Smooth muscle cell (in vitro differentiated cells): ENCODE measurements around the gene PITPNB. TPM values are rescaled to one million over a fixed set of nuclear protein-coding genes. Genes with fewer than 3 reads are reported as not detected.

Source experiments
- DNase-seq: peaks from one replicate; lab custom pipeline; 2025; ENCODE audit not compliant: unreplicated experiment; lab: John Stamatoyannopoulos, UW
- H2AFZ ChIP-seq: fragments of 200-600 bp; sonication (generic); 2 replicates; pipeline ENCODE4 v1.6.0; 2016; ENCODE audit warnings: antibody characterized with exemption, low read depth, mild to moderate bottlenecking
- H3F3A ChIP-seq: fragments of 200-600 bp; sonication (generic); 2 replicates; pipeline ENCODE4 v1.6.0; 2017; ENCODE audit warnings: antibody characterized with exemption, low read depth
- H3K27ac ChIP-seq: fragments of 200-600 bp; sonication (generic); 2 replicates; pipeline ENCODE4 v1.5.1; 2016; ENCODE audit warnings: low read depth, mild to moderate bottlenecking
- H3K27me3 ChIP-seq: fragments of 200-600 bp; sonication (generic); 2 replicates; pipeline ENCODE4 v1.6.1; 2016; ENCODE audit warnings: low read depth, mild to moderate bottlenecking
- H3K36me3 ChIP-seq: fragments of 200-600 bp; sonication (generic); 2 replicates; pipeline ENCODE4 v1.5.1; 2016; ENCODE audit warnings: low read depth
- H3K4me1 ChIP-seq: fragments of 200-600 bp; sonication (generic); 2 replicates; pipeline ENCODE4 v1.5.1; 2016; ENCODE audit warnings: low read depth
- H3K4me2 ChIP-seq: fragments of 200-600 bp; sonication (generic); 2 replicates; pipeline ENCODE4 v1.6.0; 2016; ENCODE audit warnings: mild to moderate bottlenecking
- H3K4me3 ChIP-seq: fragments of 200-600 bp; sonication (generic); 2 replicates; pipeline ENCODE4 v1.5.1; 2016; ENCODE audit warnings: mild to moderate bottlenecking
- H3K79me2 ChIP-seq: fragments of 200-600 bp; sonication (generic); 2 replicates; pipeline ENCODE4 v1.6.0; 2016; ENCODE audit warnings: low read depth, mild to moderate bottlenecking
- H3K9ac ChIP-seq: fragments of 200-600 bp; sonication (generic); 2 replicates; pipeline ENCODE4 v1.6.0; 2016; ENCODE audit warnings: low read depth
- H3K9me3 ChIP-seq: fragments of 200-600 bp; sonication (generic); replicated peaks from 2 replicates; pipeline ENCODE4 v1.5.1; 2016; ENCODE audit warnings: low read depth
- H4K20me1 ChIP-seq: fragments of 200-600 bp; sonication (generic); 2 replicates; pipeline ENCODE4 v1.6.0; 2016; ENCODE audit warnings: low read depth
- WGBS: methylation state at CpG from one replicate; pipeline ENCODE4 v1.1.7; 2016; ENCODE audit warnings: low lambda C conversion rate; 5-methylcytosine and 5-hydroxymethylcytosine counted together
- polyA plus RNA-seq: library from polyadenylated mRNA; unstranded; fragments of >200 nt; fragmentation: Nextera tagmentation; extraction: Ambion mirVana; gene quantifications from 2 replicates; pipeline ENCODE4 v1.2.1, GENCODE V29; 2016
- total RNA-seq: library from RNA; depleted of rRNA; stranded (reverse); fragments of >200 nt; gene quantifications from 2 replicates; pipeline ENCODE4 v1.2.3, GENCODE V29; 2014
- TF ChIP-seq, protein P1 (sequence below): fragments of 200-600 bp; sonication (generic); IDR thresholded peaks from 2 replicates; pipeline ENCODE4 v1.5.1; 2017; ENCODE audit warnings: borderline replicate concordance, mild to moderate bottlenecking, antibody characterized with exemption; ENCODE audit not compliant: insufficient read depth, poor library complexity, severe bottlenecking

The PITPNB gene
- total and polyA plus RNA-seq, 2 experiments from 2014 or later = 37.8 to 47.0 TPM

DNA sequence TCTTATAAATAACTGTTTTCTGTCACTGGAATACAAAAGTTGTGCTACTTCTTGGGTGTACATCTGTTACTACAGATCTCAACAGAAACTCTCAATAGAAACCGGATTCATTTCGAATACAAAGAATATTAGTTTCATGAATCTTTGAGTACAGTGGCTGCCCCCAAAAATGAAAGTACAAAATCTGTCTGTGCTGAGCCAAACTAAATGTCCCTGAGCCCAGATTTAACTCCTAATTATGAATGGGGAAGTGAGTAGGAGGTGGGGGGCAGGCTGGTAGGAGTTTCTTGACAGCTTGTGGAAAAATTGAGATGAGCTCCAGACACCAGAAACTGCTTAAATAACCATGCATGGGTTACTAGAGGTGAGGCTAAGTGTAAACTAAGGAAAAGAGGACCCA, 41.6 kb downstream of the PITPNB start:
- Histone ChIP-seq H3F3A (peaks cover 4% of the 10 kb centered on the region), H3K79me2 (peaks cover 75% of the 10 kb centered on the region), H3K9ac (no peak overlapping the region), H3K4me1 (peaks cover 30% of the 10 kb centered on the region), H2AFZ (no peak overlapping the region), H3K4me2 (no peak overlapping the region), H3K4me3 (no peak overlapping the region), H3K27me3 (no peaks in the 10 kb centered on the region), H3K9me3 (no peaks in the 10 kb centered on the region), H4K20me1 (peaks cover 79% of the 10 kb centered on the region), H3K36me3 (no peaks in the 10 kb centered on the region), H3K27ac (no peak overlapping the region)
- WGBS = 99% methylated on average over 2 of the region's 2 CpGs
- DNase-seq = no peak
- TF ChIP-seq, protein P1, sequence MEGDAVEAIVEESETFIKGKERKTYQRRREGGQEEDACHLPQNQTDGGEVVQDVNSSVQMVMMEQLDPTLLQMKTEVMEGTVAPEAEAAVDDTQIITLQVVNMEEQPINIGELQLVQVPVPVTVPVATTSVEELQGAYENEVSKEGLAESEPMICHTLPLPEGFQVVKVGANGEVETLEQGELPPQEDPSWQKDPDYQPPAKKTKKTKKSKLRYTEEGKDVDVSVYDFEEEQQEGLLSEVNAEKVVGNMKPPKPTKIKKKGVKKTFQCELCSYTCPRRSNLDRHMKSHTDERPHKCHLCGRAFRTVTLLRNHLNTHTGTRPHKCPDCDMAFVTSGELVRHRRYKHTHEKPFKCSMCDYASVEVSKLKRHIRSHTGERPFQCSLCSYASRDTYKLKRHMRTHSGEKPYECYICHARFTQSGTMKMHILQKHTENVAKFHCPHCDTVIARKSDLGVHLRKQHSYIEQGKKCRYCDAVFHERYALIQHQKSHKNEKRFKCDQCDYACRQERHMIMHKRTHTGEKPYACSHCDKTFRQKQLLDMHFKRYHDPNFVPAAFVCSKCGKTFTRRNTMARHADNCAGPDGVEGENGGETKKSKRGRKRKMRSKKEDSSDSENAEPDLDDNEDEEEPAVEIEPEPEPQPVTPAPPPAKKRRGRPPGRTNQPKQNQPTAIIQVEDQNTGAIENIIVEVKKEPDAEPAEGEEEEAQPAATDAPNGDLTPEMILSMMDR = no peak

DNA sequence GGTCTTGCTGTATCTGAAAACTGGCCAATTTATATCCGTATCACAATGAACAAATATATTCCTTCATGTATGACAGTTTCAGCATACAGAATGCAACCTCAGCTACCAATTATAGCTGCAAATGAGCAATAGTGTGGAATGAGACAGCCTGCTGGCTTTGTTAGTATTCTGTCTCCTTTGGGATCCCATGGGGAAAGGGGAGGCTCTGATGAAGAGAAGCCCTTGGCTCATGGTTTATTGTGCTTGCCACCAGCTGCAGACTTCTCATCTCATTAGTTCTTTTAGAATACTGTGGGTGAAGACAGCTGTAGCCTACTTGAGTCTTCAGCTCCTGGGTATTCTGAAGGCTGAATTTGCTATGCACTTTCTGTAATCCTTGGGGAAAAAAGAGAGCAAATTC, 42.4 kb downstream of the PITPNB start:
- Histone ChIP-seq H3K4me3 (no peak overlapping the region), H3K4me1 (peaks cover 22% of the 10 kb centered on the region), H3K36me3 (no peaks in the 10 kb centered on the region), H3K27ac (no peak overlapping the region), H3K4me2 (no peak overlapping the region), H2AFZ (no peak overlapping the region), H3K79me2 (peaks cover 75% of the 10 kb centered on the region), H3K9ac (no peak overlapping the region), H3K27me3 (no peaks in the 10 kb centered on the region), H4K20me1 (peaks cover 73% of the 10 kb centered on the region), H3F3A (peaks cover 4% of the 10 kb centered on the region), H3K9me3 (no peaks in the 10 kb centered on the region)
- WGBS = 100% methylated on average over 1 of the region's 1 CpG
- DNase-seq = no peak
- TF ChIP-seq, protein P1 = no peak

DNA sequence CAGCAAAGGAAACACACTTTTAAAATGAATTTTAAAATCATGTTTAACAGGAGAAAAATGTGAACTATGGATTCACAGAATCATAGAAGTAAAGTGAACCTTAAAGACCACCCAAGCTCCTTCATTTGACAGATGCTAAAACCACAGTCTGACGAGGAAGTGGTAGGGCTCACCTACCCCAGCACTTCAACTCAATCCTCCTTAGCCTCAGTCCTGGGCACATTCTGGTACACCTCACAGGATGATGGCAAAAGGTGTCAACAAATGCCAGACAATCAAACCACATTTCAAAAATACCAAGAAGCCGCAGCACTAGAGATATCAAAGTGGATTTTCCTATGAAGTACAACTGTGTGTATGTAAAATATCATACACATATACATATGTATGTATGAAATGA, 43.1 kb downstream of the PITPNB start:
- H3K27me3 ChIP-seq = no peaks in the 10 kb centered on the region
- no peaks in the 10 kb centered on the region for H3K9me3 ChIP-seq
- H4K20me1 ChIP-seq = peaks cover 66% of the 10 kb centered on the region
- TF ChIP-seq, protein P1 = no peak
- H3K9ac ChIP-seq = no peak overlapping the region
- no peak overlapping the region for H2AFZ ChIP-seq
- H3F3A ChIP-seq = no peaks in the 10 kb centered on the region
- H3K4me1 ChIP-seq = peaks cover 16% of the 10 kb centered on the region
- no peak overlapping the region for H3K27ac ChIP-seq
- H3K36me3 ChIP-seq = no peaks in the 10 kb centered on the region
- WGBS = 93% methylated on average over 2 of the region's 2 CpGs
- no peak for DNase-seq
- no peak overlapping the region for H3K4me3 ChIP-seq
- H3K79me2 ChIP-seq = peaks cover 82% of the 10 kb centered on the region
- no peak overlapping the region for H3K4me2 ChIP-seq

DNA sequence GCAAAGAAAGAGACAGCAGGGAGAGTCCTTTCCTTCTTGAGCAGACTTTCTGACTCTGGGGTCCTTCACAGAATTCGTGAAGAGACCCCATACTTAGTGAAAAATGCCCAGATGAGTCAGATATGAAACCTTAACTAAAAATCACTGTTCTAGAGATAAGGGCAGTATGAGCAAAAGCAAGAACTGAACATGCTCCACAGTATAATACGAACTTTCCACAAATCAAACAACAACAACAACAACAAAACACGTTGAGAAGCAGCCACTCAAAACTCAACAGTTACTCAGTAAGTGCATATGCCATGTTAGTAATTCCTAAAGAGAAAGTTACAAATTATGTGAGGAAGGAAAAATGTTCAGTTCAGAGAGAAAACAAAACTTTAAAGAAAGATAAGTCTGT, 44.3 kb downstream of the PITPNB start:
- Histone ChIP-seq H3K9me3 (no peaks in the 10 kb centered on the region), H3K79me2 (peaks cover 73% of the 10 kb centered on the region), H3K4me3 (no peak overlapping the region), H3K36me3 (no peaks in the 10 kb centered on the region), H3K4me1 (peaks cover 16% of the 10 kb centered on the region), H2AFZ (no peak overlapping the region), H3K27me3 (no peaks in the 10 kb centered on the region), H3K4me2 (no peak overlapping the region), H3K27ac (no peak overlapping the region), H3F3A (peaks cover 5% of the 10 kb centered on the region), H3K9ac (no peak overlapping the region), H4K20me1 (peaks cover 59% of the 10 kb centered on the region)
- TF ChIP-seq, protein P1 = no peak
- WGBS = 84% methylated on average over 3 of the region's 3 CpGs
- no peak for DNase-seq
